HG02571 (cell line): Measurements from ENCODE around the gene ZBTB2.
"Not testable (repeated sequence)": the region's sequence is repeated elsewhere in the genome, so short reads cannot be mapped to it uniquely, and the experiment has no call there.

Experiments
- ATAC-seq: cut with Tn5 transposase; IDR thresholded peaks from one replicate; pipeline ENCODE4 v1.9.1; 2021; ENCODE audit warnings: mild to moderate bottlenecking, moderate library complexity; ENCODE audit not compliant: unreplicated experiment

Gene ZBTB2

DNA sequence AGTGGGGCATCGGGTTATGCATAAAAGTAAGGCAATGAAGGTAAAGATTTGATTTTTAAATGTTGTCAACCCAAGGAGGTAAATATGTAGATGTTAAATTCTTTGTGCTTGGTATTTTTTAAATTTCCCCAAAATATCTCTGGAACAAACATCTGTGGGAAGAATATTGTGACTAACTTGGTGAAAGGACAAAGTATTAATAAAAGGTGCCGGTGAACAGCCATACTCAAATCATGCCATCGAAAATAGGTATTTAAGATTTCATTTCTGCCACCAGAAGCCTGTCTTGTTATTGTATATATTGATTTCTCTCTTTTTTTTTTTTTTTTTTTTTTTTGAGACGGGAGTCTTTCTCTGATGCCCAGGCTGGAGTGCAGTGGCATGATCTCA lies 12.6 kb upstream of the ZBTB2 start:
- no peak for ATAC-seq

DNA sequence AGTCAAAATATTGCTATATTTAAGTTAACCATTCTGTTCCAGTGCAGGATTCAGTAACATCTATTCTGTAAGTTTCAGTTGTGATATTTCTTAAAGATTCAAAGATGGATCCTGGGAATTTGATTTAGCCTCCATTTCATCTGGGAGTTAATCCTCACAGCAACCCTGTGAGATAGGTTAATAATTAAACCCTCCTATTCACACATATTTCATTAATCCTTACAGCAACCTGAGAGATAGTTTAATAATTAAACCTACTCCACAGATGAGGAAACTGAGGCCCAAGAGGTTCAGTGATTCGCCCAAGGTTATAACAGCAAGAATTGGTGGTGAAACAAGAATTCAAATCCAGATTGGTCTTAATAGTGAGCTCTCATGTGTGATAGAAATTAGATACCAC lies 10.9 kb upstream of the ZBTB2 start:
- no peak for ATAC-seq

DNA sequence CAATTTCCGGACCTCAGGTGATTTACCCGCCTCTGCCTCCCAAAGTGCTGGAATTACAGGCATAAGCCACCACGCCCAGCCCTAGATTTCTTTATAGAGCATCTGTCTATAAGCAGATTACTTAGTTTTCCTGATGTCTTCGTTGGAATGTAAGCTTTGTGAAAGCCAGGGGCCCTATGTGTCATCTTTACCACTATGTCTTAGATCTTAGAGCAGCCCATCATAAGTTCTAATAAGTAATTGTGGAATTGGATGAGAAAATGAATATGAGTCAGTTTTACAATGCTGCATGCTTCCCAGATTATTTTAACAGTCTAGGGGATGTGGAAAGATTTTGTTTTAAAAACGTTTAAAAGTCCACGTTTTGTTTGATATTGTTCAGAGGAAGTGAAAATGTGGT lies 9.1 kb upstream of the ZBTB2 start:
- no peak for ATAC-seq

DNA sequence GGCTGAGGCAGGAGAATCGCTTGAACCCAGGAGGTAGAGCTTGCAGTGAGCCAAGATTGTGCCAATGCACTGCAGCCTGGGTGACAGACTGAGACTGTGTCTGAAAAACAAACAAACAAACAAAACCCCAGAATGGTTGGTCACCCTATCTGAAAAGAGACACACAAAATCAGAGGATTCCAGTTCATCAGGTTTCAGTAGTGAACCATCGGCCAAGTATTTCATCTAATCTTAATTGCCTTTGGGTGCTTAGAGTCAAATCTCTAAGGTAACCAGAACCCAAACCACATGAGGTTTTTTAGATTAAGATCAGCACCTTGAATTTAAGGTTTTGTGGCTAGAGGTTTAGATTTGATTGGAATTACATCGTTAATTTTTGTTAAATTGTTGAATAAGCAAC lies 8.3 kb upstream of the ZBTB2 start:
- no peak for ATAC-seq

DNA sequence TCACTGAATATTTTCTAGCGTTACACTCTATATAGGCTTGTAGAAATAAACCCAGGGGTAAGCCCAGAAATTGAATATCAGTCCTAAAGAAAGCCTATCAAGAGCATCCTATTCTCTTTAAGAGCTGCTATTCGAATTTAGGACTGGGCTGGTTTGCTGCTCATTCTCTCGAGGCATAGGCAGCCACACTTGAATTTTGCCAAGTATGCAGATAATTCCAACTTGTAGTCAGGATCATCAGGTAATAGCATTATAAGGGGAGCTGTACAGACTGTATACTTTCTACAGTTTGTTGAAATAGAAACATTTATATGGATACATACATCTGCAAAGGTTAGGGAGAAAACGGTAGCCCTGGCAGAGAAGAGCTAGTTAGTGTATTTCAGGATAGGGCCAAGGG lies 2.1 kb upstream of the ZBTB2 start:
- no peak for ATAC-seq

DNA sequence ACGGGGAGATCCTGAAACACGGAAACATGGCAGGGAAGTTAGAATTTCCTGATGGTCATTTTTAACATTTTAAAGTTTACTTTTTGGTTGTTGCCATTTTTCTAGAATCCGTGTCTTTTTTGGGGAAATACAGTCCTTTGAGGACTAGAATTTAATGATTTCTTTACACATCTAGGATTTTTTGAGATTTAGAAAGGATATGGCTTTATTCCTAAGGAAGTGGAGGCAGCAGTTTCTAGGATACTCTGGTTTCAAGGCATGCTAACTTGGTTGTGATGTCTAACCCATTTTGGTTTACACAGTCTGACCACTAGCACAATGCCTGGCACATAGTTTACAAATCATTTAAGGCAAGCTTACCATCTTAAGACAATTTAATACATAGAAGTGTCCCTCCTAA lies 1.1 kb upstream of the ZBTB2 start:
- no peak for ATAC-seq

DNA sequence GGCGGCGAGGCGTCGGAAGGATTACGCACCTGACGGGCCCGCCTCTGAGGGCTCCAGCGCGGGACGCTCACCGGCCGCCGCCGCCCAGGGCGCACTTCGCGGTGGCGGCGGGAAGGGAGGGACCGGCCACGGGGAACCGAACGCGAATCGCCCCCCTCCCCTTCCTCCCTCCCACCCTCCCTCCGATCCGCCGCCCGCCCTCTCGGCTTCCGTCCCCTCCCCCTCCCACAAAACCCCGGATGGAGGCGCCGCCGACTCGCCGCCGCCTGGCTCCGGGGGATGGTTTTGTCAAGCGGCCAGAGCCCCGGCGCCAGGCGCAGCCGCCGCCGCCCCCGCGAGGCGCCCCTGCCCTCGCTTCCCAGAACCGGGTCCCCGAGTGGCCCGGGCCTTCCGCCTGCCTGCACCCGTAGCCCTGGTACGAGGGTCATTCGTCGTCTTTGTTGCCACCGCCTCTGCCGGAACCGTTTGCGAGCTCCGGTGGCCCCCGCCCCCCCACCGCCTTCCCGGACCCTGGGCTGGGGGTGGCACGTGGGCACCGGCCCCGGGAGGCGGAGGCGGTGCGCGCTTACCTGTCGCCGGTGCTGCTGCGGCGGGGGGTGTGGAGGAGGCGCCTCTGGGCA lies 398 bp downstream of the ZBTB2 start:
- ATAC-seq: peak; percentile 12

DNA sequence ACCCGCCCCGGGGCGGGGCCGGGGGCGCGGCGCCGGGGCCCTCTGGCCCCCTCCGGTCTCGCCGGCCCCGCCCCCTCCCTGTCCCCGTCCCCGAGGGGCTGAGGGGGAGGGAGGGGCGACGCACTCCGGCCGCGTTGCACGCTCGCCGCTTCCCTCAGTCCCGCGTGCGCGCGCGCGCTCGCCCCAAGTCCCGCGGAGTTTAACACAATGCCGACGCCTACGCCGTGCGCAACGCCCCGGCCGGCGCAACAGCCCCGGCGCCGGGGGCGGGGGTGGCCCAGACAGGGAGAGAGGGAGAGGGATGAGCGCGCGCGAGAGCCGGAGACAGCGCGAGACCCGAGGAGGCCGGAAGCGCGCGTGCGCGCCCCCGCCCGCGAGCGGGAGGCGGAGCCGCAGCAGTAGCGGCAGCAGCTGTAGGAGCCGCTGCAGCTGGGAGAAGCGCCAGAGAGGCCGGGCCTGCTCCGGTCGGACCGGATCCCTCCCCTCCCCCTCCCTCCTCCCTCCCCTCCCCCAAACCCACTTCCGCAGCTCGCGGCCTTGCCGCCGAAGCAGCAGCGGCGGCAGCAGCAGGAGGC lies 996 bp downstream of the ZBTB2 start:
- peak; percentile 73 for ATAC-seq

DNA sequence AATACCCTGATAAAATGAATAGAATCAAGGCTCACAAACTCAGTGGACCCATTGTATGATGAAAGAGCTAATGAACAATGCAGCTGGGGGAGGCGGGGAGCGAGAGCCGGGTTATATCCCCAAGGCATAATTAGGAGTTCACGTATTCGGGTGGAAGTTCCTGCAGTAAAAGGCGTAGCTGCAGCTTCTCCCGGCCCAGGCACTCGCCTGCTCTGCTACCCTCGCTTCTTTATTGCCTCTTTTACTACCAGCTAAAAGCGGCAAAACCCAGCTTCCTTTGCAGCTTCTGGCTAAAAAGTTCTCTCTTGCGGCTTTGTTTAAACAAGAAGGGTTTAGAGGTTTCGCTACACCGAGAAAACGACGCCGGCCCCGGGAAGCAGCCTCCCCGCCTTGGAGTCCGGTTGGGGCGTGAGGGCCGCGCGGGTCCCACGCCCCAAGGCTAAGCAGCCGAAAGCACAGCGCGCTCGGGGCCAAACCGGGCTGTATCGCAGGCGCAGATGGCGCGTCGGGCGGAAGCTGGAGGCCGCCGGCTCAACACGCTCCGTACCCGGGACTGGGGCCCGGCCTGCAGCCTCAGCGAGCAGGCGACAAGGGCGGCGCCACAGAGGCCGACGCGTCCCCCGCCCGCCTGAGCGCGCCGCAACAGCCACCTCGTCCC lies 1.6 kb downstream of the ZBTB2 start:
- peak; percentile 58 for ATAC-seq

DNA sequence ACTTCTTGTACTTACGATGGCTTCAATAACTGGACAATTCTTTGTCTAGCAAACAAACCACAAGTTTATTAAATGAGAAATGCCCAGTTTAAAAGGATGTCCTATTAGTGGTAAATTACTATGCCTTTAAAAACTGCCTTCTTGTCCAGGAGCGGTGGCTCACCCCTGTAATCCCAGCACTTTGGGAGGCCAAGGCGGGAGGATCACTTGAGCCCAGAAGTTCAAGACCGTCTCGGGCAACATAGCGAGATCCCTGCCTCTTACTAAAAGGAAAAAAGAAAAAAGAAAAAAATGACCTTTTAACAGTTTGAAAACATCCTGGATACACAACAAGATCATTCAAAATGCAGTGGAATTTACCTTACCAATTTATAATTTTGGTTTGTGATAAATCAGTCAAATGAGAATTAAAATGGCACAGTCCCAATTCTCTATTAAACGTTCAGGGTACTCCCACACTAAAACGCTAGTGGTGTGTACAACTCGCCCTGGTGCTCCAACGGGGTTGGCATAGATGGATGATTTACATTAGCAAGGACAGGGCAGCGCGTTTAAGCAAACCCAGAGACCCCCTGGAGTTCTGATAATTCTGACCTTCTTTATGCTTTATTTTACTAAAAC lies 2.3 kb downstream of the ZBTB2 start:
- no peak for ATAC-seq

DNA sequence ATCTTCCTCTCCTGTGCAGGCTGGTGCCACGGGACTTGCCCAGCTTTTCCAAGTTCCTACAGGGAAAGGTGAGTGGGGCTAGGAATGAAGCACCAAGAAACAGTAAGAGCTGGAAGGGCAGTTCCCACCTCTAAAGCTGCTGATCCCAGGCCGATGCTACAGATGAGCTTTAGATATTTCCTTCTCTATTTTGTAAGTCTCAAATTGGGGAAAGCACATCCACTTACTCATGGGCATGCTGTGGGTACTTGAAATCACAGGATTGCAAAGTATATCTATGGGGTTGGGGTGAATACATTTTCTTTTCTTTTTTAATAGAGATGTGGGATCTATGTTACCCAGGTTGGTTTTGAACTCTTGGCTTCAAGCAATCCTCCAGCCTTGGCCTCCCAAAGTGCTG lies 3.1 kb downstream of the ZBTB2 start:
- no peak for ATAC-seq

DNA sequence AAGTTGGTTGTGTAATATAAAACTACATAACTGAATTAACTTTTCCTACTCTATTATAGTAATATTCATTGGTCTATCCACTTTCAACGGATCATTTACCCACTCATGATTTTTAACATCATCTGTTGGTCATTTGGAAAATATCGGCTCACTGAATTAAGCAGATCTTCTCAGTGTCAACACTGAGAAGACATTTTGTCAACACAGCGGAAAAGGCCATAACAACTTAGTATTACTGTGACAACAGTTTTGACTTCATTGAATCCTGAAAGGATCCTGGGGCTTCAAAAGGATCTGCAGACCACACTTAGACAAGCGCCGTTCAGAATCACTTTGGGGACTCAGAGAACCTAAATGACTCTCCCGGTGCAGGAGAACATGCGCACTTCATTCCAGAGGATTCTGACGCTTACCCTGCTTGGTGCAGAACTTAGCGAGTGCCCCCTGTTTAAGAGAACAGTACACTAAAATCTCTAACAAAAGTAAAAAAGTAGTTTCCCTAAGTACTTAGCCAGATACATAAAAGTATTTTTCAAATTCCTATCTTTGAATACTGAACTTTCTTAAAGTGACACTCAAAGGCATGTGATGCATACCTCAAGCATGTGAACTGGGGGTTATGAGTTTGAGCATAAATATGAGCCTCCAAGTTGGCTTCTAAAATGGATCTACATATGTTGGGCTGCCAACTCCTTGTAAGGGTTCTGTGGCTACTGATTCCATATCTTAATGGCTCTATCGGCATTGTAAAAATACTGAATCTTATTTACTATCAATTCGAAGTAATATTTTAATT lies 4.0 kb downstream of the ZBTB2 start:
- no peak for ATAC-seq

DNA sequence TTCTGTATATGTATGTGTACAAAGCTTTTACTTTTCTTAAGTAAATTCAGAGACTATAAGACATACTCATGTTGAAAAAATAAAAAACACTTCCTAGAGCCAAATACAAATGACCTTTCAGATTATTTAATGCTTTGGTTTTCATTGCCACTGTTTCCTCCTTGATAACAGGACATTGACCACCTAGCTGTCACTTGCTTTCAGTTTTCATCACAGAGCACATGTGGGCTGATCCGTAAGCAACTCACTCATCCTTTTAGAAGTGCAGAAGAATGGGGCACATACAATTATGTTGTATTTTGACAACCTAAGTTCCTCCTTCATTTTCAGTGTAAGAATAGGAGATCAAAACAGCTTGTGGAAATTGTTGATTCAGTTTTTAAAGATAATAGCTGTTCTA lies 6.2 kb downstream of the ZBTB2 start:
- no peak for ATAC-seq

DNA sequence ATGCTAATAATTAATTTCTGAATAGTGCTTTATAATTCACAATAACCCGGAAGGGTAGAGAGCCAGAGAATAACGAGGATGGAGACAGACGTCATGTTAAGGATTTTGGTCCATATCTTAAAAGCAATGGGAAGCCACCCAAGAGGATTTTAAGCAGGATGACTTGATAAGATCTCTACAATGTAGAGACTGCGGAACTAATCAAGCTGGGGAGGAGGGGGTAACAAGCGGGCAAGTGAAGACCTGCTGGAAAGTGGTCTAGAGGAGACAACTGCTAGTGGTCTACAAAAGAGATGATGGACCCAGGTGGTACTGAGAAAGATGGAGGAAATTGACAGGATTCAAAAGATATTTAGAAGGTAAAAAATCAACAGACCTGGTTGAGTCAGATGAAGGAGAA lies 7.2 kb downstream of the ZBTB2 start:
- no peak for ATAC-seq

DNA sequence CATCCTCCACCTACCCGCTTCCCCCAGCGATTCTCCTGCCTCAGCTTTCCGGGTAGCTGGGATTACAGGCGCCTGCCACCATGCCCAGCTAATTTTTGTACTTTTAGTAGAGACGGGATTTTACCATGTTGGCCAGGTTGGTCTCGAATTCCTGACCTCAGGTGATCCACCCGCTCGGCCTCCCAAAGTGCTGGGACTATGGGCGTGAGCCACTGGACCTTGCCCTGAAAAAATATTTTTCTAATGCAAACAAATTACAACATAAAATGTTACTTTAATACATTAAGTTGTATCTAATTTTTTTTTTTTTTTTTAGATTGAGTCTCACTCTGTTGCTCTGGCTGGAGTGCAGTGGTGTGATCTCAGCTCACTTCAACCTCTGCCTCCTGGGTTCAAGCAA lies 8.7 kb downstream of the ZBTB2 start:
- ATAC-seq: not testable (repeated sequence)

DNA sequence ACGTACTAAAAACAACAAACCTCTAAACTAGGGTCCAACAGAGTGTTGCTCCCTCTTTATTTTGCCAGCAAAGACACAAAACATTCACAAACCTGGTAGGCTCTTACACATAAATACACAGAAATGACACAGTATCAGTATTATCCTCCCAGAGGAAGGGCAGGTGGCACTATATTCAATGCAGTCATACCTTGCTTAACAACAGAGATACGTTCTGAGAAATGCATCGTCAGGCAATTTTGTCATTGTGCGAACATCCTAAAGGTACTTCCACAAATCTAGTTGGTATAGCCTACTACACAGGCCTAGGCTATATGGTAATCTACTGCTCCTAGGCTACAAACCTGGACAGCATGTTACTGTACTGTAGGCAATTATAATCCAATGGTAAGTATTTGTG lies 9.6 kb downstream of the ZBTB2 start:
- ATAC-seq: no peak

DNA sequence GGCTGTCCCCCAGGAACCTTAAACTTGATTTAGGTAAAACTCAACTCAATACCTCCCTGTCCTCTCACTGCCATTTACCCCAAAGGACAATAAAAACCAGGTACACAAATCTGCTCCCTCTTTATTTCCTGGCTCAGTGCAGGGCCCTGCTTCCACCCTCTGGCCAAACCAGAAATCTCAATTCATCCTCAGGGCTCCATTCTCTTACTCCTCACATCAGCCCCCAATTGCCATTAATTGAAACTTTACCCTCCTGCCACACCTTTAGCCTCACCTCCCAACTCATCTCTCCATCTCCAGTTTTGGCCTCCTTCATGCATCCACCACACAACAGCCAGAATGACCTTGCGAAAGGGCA lies 10.5 kb downstream of the ZBTB2 start:
- no peak for ATAC-seq

DNA sequence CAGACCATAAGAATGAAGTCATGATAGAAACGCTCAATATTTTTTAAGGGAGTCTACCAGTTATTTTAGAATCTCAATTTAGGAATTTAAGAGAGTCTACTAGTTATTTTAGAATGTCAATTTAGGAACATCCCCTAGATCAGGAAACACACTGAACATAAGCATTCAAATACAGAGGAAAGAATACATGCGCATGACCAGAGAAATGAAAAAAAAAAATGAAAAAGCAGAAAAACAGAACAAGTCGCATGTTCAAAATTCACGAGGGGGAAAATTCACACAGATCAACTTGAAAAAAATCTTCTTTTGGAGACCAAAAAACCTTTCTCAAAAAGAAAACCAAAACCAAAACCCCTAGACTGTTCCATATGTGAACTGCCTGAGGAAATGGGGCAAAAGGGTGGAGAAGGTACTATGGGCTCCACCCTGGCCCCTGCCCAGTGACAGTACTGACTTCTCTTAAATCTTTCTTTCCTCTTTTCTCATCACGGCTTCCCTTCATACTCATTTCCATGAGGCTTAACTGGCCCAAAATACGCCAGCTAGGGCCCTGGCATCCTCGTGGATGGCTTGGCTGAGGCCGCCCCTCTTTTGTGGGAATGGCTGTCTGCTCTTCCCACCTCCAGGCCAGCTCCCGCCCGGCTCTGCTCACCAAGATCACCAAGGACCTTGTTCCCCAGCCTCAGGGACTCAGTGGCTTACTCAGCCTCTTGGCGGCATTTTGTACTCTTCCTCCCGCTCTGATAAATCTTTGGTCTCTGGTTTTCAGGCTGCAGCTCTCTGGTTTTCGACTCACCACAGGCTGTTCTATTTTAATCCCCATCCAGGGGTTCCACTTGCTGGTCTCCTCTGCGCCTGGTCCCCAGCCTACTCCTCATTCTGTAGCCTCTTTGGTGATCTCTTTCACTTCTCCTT lies 11.2 kb downstream of the ZBTB2 start:
- peak; percentile 60 for ATAC-seq

DNA sequence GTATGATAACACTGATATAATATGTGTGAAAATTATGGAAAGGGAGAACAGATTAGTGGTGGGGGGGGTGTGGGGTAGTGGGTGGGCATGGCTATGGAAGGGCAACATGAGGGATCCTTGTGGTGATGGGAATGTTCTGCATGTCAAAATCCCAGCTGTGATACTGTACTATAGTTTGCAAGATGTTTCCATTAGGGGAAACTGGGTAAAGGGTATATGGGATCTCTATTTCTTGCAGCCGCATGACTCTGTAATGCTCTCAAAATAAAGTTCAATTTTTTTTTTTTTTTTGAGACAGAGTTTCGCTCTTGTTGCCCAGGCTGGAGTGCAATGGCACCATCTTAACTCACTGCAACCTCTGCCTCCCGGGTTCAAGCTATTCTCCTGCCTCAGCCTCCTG lies 14.3 kb downstream of the ZBTB2 start:
- no peak for ATAC-seq

DNA sequence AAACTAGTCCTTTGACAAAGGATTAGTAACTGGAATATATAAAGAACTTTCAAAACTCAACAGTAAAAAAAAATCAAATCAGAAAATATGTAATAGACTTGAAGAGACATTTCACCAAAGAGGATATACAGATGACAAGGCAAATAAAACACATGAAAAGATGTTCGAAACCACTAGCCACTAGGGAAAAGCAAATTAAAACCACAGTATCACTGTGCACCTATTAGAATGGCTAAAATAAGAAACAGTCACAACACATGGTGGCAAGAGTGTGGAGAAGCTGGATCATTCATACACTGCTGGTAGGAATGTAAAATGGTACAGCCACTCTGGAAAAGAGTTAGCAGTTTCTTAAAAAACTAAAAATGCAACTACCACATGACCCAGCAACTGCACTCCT lies 14.9 kb downstream of the ZBTB2 start:
- ATAC-seq: no peak

DNA sequence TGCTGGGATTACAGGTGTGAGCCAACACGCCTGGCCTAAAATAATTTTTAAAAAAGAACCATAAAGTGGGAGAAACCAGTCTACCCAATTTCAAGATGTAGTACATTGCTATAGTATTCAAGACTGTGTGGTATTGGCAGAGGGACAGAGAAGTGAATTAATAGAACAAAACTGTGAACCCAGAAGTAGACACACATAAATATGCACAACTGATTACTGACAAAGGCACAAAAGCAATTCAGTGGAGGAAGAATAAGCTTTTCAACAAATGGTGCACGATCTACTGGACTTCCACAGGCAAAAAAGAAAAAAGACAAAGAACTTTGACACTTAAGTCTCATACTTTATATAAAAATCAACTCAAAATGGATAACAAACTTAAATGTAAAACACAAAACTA lies 15.5 kb downstream of the ZBTB2 start:
- no peak for ATAC-seq
